Fibroblast of villous mesenchyme (primary cell): ENCODE measurements around the gene WSCD2. TPM values are rescaled to one million over a fixed set of nuclear protein-coding genes. Genes with fewer than 3 reads are reported as not detected.

ENCODE experiments used
- DNase-seq: peaks from one replicate; pipeline ENCODE4 v3.0.0-alpha.2; 2010; ENCODE audit warnings: low read depth
- H3K4me3 ChIP-seq: 2 replicates; pipeline ENCODE4 v1.5.1; 2011; ENCODE audit warnings: low read depth, mild to moderate bottlenecking, low read length
- total RNA-seq: library from RNA; depleted of rRNA; stranded (reverse); fragments of >200 nt; gene quantifications from 2 replicates; pipeline ENCODE4 v1.2.3, GENCODE V29; 2012
- TF ChIP-seq, protein P1 (sequence below): IDR thresholded peaks from 2 replicates; pipeline ENCODE4 v1.5.1; 2012; ENCODE audit warnings: low read depth, mild to moderate bottlenecking, low read length; ENCODE audit not compliant: insufficient read depth

WSCD2 gene
- total RNA-seq, 1 donor: not detected

DNA sequence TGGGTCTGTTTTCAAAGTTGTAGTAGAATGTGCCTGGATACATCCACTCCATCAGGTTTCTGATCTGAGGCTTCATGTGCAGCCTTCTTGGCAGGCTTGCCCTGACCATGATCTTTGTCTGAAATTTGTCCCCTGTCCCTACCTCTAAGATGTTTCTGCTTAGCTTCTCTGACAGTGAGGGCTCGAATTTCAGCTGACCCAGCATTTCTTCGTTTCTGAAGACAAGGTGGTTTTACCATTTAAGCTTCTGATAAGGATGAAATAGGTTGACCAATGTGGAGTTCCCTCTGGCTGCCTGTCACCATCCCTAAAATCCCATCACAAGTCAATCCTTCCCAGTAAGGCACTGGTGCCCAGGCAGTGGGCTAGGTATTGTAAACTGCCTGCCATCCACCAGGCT lies 153.1 kb downstream of the WSCD2 start:
- TF ChIP-seq, protein P1, sequence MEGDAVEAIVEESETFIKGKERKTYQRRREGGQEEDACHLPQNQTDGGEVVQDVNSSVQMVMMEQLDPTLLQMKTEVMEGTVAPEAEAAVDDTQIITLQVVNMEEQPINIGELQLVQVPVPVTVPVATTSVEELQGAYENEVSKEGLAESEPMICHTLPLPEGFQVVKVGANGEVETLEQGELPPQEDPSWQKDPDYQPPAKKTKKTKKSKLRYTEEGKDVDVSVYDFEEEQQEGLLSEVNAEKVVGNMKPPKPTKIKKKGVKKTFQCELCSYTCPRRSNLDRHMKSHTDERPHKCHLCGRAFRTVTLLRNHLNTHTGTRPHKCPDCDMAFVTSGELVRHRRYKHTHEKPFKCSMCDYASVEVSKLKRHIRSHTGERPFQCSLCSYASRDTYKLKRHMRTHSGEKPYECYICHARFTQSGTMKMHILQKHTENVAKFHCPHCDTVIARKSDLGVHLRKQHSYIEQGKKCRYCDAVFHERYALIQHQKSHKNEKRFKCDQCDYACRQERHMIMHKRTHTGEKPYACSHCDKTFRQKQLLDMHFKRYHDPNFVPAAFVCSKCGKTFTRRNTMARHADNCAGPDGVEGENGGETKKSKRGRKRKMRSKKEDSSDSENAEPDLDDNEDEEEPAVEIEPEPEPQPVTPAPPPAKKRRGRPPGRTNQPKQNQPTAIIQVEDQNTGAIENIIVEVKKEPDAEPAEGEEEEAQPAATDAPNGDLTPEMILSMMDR: no peak
- no peak for DNase-seq
- no peak overlapping the region for H3K4me3 ChIP-seq

DNA sequence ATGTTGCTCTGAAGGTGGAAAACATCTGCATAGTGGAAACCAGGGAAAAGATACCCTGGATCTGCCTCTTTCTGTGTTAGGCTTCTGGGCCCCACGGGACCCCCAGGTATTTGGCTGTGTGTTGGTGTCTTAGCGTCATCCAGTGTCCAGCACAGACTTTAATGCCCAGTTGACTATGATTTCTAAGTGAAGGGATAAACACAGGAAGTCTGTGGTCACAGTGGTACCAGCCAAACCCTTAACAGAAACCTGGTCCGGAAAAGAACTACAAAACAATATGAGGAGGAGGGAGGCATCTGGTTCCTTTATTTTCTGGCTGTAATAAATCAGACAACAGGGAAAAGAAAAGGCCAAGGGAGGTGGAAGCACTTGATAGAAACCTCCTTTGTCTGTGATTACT lies 153.6 kb downstream of the WSCD2 start:
- peak; percentile 4 for DNase-seq
- H3K4me3 ChIP-seq: no peak overlapping the region
- TF ChIP-seq, protein P1: no peak

DNA sequence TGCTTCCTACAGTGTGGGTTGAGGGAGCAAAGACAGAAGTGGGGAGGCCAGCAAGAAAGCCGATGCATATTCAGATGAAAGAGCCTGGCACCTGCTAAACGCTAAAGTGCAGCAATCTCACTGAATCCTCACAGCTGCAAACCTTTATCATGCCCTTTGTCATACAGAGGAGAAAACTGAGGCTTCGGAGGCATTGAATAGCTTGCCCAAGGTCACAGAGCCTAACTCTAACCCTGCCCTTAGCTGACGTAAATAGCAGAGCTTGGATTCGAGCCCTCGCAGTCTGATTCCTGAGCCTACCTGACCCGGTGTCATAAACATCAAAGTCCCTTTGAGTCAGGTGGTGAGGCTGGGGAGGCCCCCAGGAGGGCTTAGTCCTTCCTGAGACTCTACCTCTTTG lies 155.1 kb downstream of the WSCD2 start:
- H3K4me3 ChIP-seq: no peak overlapping the region
- TF ChIP-seq, protein P1: no peak
- no peak for DNase-seq

DNA sequence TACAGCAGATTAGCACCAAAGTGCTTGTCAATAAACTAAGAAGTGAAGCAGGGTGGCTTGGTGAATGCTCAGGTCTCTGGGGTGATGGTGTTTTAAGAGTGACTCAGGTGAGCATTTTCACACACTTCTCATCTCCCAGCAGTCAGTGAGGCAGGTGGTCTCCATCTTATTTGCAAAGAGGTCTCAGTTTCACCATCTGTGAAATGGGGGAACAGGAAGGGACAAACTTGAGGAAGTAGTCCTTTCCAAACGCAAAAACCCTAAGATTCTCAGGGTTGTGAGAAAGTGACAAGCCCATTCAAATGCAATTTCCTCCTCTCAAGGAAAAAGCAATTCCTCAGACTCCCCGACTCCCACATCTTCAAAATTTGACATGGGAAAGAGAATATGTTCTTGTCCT lies 155.9 kb downstream of the WSCD2 start:
- no peak for DNase-seq
- TF ChIP-seq, protein P1: no peak
- no peak overlapping the region for H3K4me3 ChIP-seq

DNA sequence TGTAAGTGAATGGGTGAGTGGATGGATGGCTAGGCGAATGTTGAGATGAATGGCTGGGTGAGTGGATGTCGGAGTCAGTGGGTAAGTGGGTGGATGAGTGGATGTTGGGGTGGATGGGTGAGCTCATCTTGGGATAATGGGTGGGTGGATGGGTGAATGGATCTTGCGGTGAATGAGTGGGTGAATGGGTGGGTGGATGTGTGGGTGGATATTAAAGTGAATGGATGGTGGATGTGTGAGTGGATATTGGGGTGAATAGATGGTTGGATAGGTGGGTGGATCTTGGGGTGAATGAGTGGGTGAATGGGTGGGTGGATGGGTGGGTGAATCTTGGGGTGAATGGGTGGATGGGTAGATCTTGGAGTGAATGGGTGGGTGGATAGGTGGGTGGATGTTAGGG lies 158.1 kb downstream of the WSCD2 start:
- TF ChIP-seq, protein P1: no peak
- no peak for DNase-seq
- no peak overlapping the region for H3K4me3 ChIP-seq

DNA sequence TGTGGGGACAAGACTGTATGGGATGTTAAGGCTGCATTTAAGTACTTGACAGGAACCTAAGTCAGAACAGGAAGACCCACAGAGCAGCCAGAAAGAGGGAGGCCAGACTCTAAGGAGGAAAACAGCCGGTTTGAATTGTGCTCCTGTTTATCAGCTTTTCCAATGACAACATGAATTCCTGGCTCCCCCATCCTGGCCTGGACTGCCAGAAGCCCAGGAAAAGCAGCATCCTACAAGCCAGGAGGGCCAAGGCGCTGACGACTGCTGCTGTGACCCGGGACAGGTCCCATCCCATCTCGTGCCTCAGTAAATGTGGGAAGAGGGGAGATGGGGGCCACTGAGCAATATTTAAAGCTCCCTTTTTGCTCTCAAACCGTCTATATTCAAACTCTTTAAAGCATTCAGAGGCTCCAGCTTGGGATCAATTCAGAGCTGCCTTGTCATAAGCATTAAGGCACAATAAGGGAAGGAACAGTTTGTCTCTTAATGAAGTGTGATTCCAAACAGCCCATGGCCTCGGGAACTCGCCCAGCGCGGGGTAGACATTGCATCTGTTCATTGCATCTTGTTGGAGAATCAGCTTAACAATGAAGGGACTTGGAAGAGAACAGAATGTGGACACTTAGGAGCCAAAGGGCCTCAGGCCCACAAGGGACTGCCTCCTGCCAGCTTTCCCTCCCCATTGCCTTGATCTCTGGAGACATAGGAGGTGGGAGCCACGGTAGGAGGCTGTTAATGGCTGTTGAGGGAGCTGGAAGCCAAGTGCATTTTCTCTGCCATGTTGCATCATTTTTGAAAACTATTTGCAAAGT lies 160.5 kb downstream of the WSCD2 start:
- DNase-seq: no peak
- TF ChIP-seq, protein P1: no peak
- H3K4me3 ChIP-seq: no peak overlapping the region

DNA sequence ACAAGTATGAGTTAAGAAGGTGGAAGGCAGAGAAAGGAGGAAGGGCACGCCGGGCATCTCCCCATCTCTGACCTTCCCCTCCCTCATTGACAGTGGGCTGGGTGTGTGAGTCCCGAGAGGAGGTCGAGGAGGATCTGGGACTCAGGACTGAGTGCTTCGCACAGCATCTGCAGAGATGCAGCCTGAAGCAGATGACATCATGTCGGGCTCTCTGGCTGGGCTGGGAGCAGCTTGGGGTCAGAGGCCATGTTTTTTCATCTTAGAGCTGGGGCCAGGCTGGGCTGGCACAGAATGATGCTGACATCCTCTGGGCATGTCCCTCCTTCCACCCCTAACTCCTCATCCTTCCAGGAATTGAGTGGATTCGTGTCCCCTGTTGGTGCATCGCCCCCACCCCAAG lies 166.6 kb downstream of the WSCD2 start:
- no peak for DNase-seq
- no peak overlapping the region for H3K4me3 ChIP-seq
- TF ChIP-seq, protein P1: no peak
